Activated naive CD4-positive, alpha-beta T cell (primary cell): ENCODE results near the gene TAF10.

Experiments
- DNase-seq, 4 experiments: peaks; one replicate each; lab custom pipeline; 2025; lab: John Stamatoyannopoulos, UW

TAF10 gene

GRCh38 chr11:6583584-6583983 lies 28.4 kb downstream of the TAF10 start:
- no peak for DNase-seq

- DNase-seq: no peak
Observed at GRCh38 chr11:6579681-6580080, 32.3 kb downstream of the TAF10 start.

DNA sequence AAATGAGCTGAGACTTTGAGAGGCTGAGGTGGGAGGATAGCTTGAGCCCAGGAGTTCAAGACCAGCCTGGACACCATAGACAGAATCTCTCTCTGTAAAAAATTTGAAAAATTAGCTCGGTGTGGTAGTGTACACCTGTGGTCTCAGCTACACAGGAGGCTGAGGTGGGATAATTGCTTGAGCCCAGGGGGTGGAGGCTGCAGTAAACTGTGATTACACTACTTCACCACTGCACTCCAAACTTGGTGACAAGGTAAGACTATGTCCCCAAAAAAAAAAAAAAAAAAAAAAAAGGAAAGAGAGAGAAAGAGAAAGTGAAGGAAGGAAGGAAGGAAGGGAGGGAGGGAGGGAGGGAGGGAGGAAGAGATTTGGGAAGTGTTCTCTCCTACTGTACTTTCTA lies 33.9 kb downstream of the TAF10 start:
- DNase-seq: no peak

- DNase-seq: no peak
Observed at GRCh38 chr11:6576471-6577373, 35.3 kb downstream of the TAF10 start.

DNA sequence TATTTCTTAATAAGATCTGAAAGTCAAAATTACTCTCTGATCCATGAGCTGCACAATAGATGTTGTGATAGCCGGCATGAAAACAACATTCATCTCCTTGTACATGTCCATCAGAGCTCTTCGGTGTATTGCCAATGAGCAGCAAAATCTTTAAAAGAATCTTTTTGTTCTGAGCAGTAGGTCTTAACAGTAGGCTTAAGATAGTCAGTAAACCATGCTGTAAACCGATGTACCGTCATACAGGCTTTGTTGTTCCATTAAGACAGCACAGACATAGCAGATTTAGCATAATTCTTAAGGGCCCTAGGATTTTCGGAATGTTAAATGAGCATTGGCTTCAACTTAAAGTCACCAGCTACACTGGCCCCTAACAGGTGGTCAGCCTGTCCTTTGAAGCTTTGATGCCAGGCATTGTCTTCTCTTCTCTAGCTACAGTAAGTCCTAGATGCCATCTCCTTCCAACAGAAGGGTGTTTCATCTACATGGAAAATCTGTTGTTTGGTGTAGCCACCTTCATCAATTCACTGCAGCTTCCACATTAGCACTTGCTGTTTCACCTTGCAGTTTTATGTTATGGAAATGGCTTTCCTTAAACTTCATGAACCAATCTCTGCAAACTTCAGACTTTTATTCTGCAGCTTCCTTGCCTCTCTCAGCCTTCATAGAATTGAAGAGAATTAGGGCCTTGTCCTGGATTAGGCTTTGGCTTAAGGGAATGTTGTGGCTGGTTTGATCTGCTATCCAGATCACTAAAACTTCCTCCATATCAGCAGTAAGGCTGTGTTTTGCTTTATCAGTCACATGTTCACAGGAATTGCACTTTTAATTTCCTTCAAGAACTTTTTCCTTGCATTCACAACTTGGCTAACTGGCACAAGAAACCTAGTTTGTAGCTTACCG lies 37.0 kb downstream of the TAF10 start:
- no peak for DNase-seq

DNA sequence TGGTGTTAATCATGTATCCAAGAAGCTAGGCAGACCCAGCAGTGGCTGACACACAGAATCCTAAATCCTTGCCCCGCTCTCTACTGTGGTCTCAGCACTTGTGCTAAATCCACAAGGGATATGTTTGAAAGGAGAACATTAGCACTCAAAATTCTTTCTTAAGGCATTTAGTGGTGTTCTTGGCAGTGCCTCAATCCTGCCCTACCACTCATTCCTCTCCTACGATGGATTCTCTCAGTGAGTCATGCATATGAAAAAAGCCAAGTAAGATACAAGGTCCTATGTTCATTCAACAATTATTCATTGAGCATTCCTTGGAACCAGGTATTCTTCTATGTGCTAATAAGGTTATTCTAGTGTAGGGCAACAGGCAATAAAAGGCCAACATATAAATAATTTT lies 39.8 kb downstream of the TAF10 start:
- no peak for DNase-seq

GRCh38 chr11:6571434-6572008 lies 40.5 kb downstream of the TAF10 start:
- no peak for DNase-seq

- DNase-seq: no peak
Observed at GRCh38 chr11:6570691-6571427, 41.2 kb downstream of the TAF10 start.

- no peak for DNase-seq
Observed at GRCh38 chr11:6569706-6570105, 42.3 kb downstream of the TAF10 start.

- no peak for DNase-seq
Observed at GRCh38 chr11:6568191-6568918, 43.7 kb downstream of the TAF10 start.

DNA sequence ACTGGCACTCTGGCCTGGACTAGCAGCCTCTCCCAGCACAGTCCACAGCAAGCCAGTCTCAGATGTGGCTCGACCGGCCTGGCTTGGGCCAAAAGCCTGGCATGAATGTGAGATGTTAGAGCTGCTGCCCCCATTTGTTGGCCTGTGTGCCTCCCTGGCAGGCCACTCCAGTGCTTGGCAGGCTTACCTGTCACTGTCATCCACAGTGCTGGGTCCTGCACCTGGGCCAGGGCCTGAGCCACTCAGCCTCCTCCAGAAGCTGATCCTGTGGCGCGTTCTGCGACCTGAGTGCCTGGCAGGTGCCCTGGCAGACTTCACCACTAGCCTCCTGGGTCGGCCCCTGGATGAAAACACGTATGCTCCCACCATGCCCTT lies 44.7 kb downstream of the TAF10 start:
- no peak for DNase-seq

DNA sequence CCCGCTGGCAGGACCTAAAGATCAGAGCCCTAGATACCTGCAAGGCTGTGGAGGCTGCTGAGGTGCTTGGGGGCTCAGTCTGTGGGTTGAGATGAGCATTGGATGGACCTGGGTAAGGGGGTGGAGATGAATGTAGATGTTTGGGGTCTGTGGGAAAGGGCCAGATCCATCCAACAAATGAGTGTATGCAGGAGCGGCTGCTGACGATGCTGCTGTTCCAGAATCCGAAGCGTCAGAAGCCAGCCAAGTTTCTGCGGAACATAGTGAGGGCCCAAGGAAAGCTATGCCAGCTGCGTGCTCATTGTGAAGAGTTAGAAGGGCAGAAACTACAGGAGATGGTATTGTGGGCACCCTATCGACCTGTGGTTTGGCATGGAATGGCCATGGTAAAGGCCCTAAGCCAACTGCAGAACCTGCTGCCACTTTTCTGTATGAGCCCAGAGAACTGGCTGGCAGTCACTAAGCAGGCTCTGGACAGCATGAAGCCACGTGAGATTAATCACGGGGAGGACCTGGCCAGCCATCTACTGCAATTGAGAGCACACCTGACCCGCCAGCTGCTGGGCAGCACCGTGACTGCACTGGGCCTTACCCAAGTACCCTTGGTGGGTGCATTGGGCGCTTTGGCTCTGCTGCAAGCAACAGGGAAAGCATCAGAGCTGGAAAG lies 45.2 kb downstream of the TAF10 start:
- DNase-seq: no peak

- no peak for DNase-seq
Observed at GRCh38 chr11:6565988-6566703, 45.9 kb downstream of the TAF10 start.

DNA sequence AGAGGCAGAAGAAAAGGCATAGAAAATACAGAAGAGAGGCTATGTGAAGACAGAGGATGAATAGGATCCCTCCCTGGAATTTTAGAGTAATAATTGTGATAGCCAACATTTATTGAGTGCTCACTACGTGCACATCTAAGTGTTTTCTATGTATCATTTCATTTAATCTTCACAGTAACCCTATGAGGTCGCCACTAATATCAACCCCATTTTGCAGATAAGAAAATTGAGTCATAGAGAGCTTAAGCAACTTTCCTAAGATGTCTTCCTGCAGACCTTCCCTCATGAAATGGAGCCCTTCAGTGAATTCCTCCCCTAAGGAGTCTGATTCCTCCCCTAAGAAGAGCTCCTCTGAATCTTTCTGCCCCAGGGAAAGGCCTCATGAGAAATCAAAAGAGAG lies 46.7 kb downstream of the TAF10 start:
- DNase-seq: no peak

- DNase-seq: no peak
Observed at GRCh38 chr11:6563667-6564066, 48.3 kb downstream of the TAF10 start.

DNA sequence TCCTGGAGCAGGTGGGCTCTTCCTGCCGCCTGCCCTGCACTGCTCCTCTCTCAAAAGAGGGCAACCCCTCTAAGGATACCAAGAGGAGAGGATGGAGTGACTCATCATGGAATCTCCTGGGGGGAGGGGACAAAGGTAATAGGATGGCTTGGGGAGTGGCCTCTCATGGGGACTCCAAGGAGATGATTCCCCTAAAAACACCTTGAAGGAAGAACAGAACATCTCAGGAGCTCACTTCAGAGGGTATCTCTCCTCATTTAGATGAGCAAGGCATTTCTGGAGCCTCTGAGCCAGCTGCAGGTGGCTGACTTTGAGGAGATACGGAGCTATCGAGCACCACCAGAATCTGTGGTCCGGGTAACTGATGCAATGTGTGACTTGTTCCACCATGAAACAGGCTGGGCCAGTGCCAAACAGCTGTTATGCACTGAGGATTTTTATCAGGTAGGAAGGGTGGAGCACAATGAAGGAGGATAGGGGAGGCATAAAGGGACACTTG lies 48.8 kb downstream of the TAF10 start:
- no peak for DNase-seq

- no peak for DNase-seq
Observed at GRCh38 chr11:6561288-6561687, 50.7 kb downstream of the TAF10 start.
